NCI-H2196 (cell line): Measurements from ENCODE around the gene NTRK2.

ENCODE experiments used
- DNase-seq: peaks from one replicate; lab custom pipeline; 2025; ENCODE audit not compliant: unreplicated experiment; lab: John Stamatoyannopoulos, UW

Gene NTRK2

GRCh38 chr9:85004818-85005413 is 335.4 kb downstream of the NTRK2 start:
- DNase-seq, result no peak

- no peak for DNase-seq
Observed at GRCh38 chr9:85007748-85008147, 338.2 kb downstream of the NTRK2 start.

GRCh38 chr9:85008215-85008614 is 338.7 kb downstream of the NTRK2 start:
- DNase-seq, result no peak

- DNase-seq, result no peak
Observed at GRCh38 chr9:85009251-85009650, 339.7 kb downstream of the NTRK2 start.

- no peak for DNase-seq
Observed at GRCh38 chr9:85013703-85014102, 344.2 kb downstream of the NTRK2 start.

GRCh38 chr9:85014292-85014691 is 344.8 kb downstream of the NTRK2 start:
- no peak for DNase-seq

GRCh38 chr9:85016384-85017006 is 347.0 kb downstream of the NTRK2 start:
- no peak for DNase-seq

- no peak for DNase-seq
Observed at GRCh38 chr9:85020791-85021190, 351.3 kb downstream of the NTRK2 start.

- no peak for DNase-seq
Observed at GRCh38 chr9:85021686-85022085, 352.2 kb downstream of the NTRK2 start.

GRCh38 chr9:85024374-85024773 is 354.8 kb downstream of the NTRK2 start:
- no peak for DNase-seq

GRCh38 chr9:85025638-85026037 is 356.1 kb downstream of the NTRK2 start:
- no peak for DNase-seq

GRCh38 chr9:85027870-85028269 is 358.3 kb downstream of the NTRK2 start:
- no peak for DNase-seq

GRCh38 chr9:85030316-85030715 is 360.8 kb downstream of the NTRK2 start:
- no peak for DNase-seq

GRCh38 chr9:85036496-85036895 is 367.0 kb downstream of the NTRK2 start:
- DNase-seq, result no peak

- no peak for DNase-seq
Observed at GRCh38 chr9:85038061-85038460, 368.5 kb downstream of the NTRK2 start.

- no peak for DNase-seq
Observed at GRCh38 chr9:85038824-85039608, 369.5 kb downstream of the NTRK2 start.

- no peak for DNase-seq
Observed at GRCh38 chr9:85040146-85040545, 370.6 kb downstream of the NTRK2 start.

- no peak for DNase-seq
Observed at GRCh38 chr9:85040821-85041465, 371.4 kb downstream of the NTRK2 start.

GRCh38 chr9:85041466-85042137 is 372.1 kb downstream of the NTRK2 start:
- DNase-seq, result no peak

GRCh38 chr9:85042981-85043647 is 373.6 kb downstream of the NTRK2 start:
- no peak for DNase-seq

- no peak for DNase-seq
Observed at GRCh38 chr9:85045271-85045670, 375.7 kb downstream of the NTRK2 start.
